MM.1S (cell line): ENCODE measurements around the gene GSG1L2.

ENCODE experiments used
- CTCF ChIP-seq: fragments of 300-600 bp; sonication (generic); IDR thresholded peaks from 2 replicates; pipeline ENCODE4 v1.5.1; 2016; ENCODE audit warnings: antibody characterized with exemption, low read length, mixed read lengths
- EZH2 ChIP-seq: fragments of 300-600 bp; sonication (generic); optimal IDR thresholded peaks from 2 replicates; pipeline ENCODE3; 2017; ENCODE audit warnings: low read depth, mild to moderate bottlenecking, antibody characterized with exemption, low read length, mixed read lengths
- EZH2phosphoT487 ChIP-seq: fragments of 300-600 bp; sonication (generic); IDR thresholded peaks from 2 replicates; pipeline ENCODE4 v1.6.1; 2018; ENCODE audit warnings: antibody characterized with exemption, low read length

DNA sequence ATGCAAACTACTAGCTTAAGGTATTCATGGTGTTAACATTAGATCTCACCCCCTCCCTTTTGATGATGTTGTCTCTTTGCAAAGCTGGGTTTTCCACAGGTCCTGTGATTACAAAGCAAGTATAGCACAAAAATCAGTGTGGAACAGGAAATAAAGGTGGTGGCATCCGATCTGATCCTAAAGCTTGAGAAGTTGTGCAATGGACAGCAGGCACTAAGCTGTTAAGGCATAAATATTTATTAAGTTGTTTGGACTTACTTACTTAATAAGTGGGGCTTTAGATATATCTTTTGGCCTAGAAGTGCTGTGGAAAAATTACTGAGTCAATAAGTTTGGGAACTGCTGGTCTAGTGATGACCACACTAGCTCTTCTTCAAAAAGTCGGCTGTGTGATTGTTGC lies 8.8 kb upstream of the GSG1L2 start:
- no peak for TF ChIP-seq CTCF
- no peak for TF ChIP-seq EZH2
- TF ChIP-seq EZH2phosphoT487, result no peak
